ENCODE measurements around the gene SLC45A1.
A peak's percentile ranks its signal among the peaks of the same experiment; 100 is the strongest.

The SLC45A1 gene

GRCh38 chr1:8340448-8340847, 22.5 kb downstream of the SLC45A1 start:
- no peak for TF ChIP-seq CTCF (conservative IDR thresholded peaks at IDR 0.05; ENCODE audit: control insufficient read depth, insufficient read depth, low read depth, low read length)
- no peak overlapping the region for H3K4me3 ChIP-seq (ENCODE audit: control insufficient read depth, low read depth, low read length)
- no peak for DNase-seq (ENCODE audit: low read depth)

- no peak overlapping the region for H3K4me3 ChIP-seq (ENCODE audit: control insufficient read depth, low read depth, low read length)
- peak; percentile 55 for DNase-seq (ENCODE audit: low read depth)
- TF ChIP-seq CTCF (conservative IDR thresholded peaks at IDR 0.05; ENCODE audit: control insufficient read depth, insufficient read depth, low read depth, low read length) = no peak
Observed at GRCh38 chr1:8342325-8342724, 24.4 kb downstream of the SLC45A1 start.

GRCh38 chr1:8343044-8343443, 25.1 kb downstream of the SLC45A1 start:
- H3K4me3 ChIP-seq (ENCODE audit: control insufficient read depth, low read depth, low read length) = no peak overlapping the region
- DNase-seq (ENCODE audit: low read depth) = no peak
- no peak for TF ChIP-seq CTCF (conservative IDR thresholded peaks at IDR 0.05; ENCODE audit: control insufficient read depth, insufficient read depth, low read depth, low read length)

GRCh38 chr1:8343464-8344001, 25.6 kb downstream of the SLC45A1 start:
- no peak for TF ChIP-seq CTCF (conservative IDR thresholded peaks at IDR 0.05; ENCODE audit: control insufficient read depth, insufficient read depth, low read depth, low read length)
- peak overlapping the region; percentile 9 for H3K4me3 ChIP-seq (ENCODE audit: control insufficient read depth, low read depth, low read length)
- peak; percentile 97 for DNase-seq (ENCODE audit: low read depth)

- no peak overlapping the region for H3K4me3 ChIP-seq (ENCODE audit: control insufficient read depth, low read depth, low read length)
- no peak for TF ChIP-seq CTCF (conservative IDR thresholded peaks at IDR 0.05; ENCODE audit: control insufficient read depth, insufficient read depth, low read depth, low read length)
- no peak for DNase-seq (ENCODE audit: low read depth)
Observed at GRCh38 chr1:8344893-8345507, 27.1 kb downstream of the SLC45A1 start.

- no peak for DNase-seq (ENCODE audit: low read depth)
- no peak overlapping the region for H3K4me3 ChIP-seq (ENCODE audit: control insufficient read depth, low read depth, low read length)
- no peak for TF ChIP-seq CTCF (conservative IDR thresholded peaks at IDR 0.05; ENCODE audit: control insufficient read depth, insufficient read depth, low read depth, low read length)
Observed at GRCh38 chr1:8345621-8346415, 27.9 kb downstream of the SLC45A1 start.

All from fibroblast of mammary gland (primary cell).